Stimulated activated CD4-positive, alpha-beta T cell treated with anti-CD3 and anti-CD28 coated beads, Interleukin-1b, Interleukin-23, amount 100 ng/mL, for 24 hours (primary cell): ENCODE results near the gene C13orf46.
"Not testable (repeated sequence)": the region's sequence is repeated elsewhere in the genome, so short reads cannot be mapped to it uniquely, and the experiment has no call there.

Experiments used
- DNase-seq, 4 experiments: peaks; one replicate each; pipeline ENCODE4 v3.0.0-alpha.2; 2020; ENCODE audit warnings: low read depth in 4 of 4, low spot score in 1 of 4

The C13orf46 gene

GRCh38 chr13:113995051-113995601, 21.2 kb upstream of the C13orf46 start:
- no peak for DNase-seq

GRCh38 chr13:113992276-113993005, 18.6 kb upstream of the C13orf46 start:
- DNase-seq = no peak

GRCh38 chr13:113991676-113992179, 17.9 kb upstream of the C13orf46 start:
- DNase-seq = no peak

GRCh38 chr13:113991191-113991669, 17.4 kb upstream of the C13orf46 start:
- no peak for DNase-seq

GRCh38 chr13:113990321-113990837, 16.5 kb upstream of the C13orf46 start:
- no peak for DNase-seq

GRCh38 chr13:113989585-113990300, 15.9 kb upstream of the C13orf46 start:
- no peak for DNase-seq

- DNase-seq = not testable (repeated sequence)
Observed at GRCh38 chr13:113988859-113989258, 15.0 kb upstream of the C13orf46 start.

- DNase-seq = no peak
Observed at GRCh38 chr13:113982296-113982661, 8.4 kb upstream of the C13orf46 start.

- DNase-seq = no peak
Observed at GRCh38 chr13:113981611-113982295, 7.9 kb upstream of the C13orf46 start.

GRCh38 chr13:113981194-113981605, 7.3 kb upstream of the C13orf46 start:
- no peak for DNase-seq

- DNase-seq = no peak
Observed at GRCh38 chr13:113980489-113981064, 6.7 kb upstream of the C13orf46 start.

- DNase-seq = no peak
Observed at GRCh38 chr13:113979791-113980471, 6.1 kb upstream of the C13orf46 start.

- no peak for DNase-seq
Observed at GRCh38 chr13:113978741-113979481, 5.0 kb upstream of the C13orf46 start.

GRCh38 chr13:113977976-113978375, 4.1 kb upstream of the C13orf46 start:
- DNase-seq = no peak

- DNase-seq = no peak
Observed at GRCh38 chr13:113976711-113977684, 3.1 kb upstream of the C13orf46 start.

- no peak for DNase-seq
Observed at GRCh38 chr13:113975416-113975815, 1.5 kb upstream of the C13orf46 start.

GRCh38 chr13:113974304-113975281, 717 bp upstream of the C13orf46 start:
- DNase-seq = no peak
